Measurements from ENCODE around the gene LDHAL6B. TPM values are rescaled to one million over a fixed set of nuclear protein-coding genes. Genes with fewer than 3 reads are reported as not detected.
"Not testable (repeated sequence)": the region's sequence is repeated elsewhere in the genome, so short reads cannot be mapped to it uniquely, and the experiment has no call there.

LDHAL6B gene
- polyA plus RNA-seq (ENCODE audit: insufficient read length in 3 of 3): under 1 TPM; 0.10 to 0.19 (median 0.11) TPM

DNA sequence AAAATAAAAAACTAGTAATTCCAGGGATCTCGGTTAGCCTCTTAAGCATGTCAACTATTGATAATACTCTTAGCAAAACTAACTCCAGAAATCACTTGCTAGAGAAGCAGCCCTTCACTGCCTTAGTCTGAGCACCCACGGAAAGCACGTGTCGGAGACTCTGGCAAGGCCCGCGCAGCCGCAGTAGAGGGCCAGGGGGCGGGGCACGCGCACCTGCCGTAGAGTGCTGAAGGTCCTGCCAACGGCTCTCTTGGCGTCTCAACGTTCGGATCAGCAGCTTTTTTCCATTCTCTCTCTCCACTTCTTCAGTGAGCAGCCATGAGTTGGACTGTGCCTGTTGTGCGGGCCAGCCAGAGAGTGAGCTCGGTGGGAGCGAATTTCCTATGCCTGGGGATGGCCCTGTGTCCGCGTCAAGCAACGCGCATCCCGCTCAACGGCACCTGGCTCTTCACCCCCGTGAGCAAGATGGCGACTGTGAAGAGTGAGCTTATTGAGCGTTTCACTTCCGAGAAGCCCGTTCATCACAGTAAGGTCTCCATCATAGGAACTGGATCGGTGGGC is at the start of gene LDHAL6B:
Gene LDHAL6B (plus strand): TSS at position 221 of the 561 bp plus-strand sequence. CDS start 98 bp downstream, at position 319.
- DNase-seq (ENCODE audit: low read depth in 3 of 3, low spot score in 2 of 3): no peak

GRCh38 chr15:59157396-59157795 is 49.2 kb upstream of the LDHAL6B start:
- no peak for DNase-seq (ENCODE audit: low read depth in 3 of 3, low spot score in 2 of 3)

- no peak for DNase-seq (ENCODE audit: low read depth in 3 of 3, low spot score in 2 of 3)
Observed at GRCh38 chr15:59157840-59158700, 48.6 kb upstream of the LDHAL6B start.

DNA sequence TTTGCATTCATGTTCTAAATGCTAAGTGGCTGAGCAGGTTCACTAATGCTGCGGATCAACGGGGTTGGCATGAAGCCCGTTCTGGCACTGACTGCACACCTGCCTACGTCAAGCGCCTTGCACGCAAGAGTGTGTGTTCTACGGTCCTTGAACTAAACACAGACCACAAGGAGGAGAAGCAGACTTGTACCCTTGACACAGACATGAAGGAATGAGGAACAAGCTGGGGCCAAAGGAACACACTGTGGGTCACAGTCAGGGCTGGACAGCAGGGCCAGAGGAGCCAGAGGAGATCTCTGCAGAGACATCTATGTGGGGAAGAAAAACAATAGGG is 48.0 kb upstream of the LDHAL6B start:
- no peak for DNase-seq (ENCODE audit: low read depth in 3 of 3, low spot score in 2 of 3)

DNA sequence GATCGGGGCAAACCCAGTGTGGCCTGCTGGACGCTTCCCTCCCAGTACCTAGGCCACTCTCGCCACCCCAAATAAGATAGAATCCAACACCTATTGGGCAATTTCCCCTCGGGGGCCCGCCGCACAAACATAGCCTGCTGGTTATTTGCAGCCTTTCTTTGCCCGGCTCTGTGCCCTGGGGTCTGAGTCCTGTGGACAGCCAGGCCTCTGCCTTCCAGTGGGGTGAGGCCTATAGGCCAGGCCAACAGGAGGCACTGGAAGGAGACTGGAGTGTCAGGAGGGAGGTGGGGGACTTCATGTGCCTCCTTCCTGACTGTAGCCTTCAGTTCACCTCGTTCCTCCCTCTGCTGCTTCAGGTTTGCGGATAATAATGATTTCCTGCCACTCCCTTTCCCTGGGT is 47.4 kb upstream of the LDHAL6B start:
- DNase-seq (ENCODE audit: low read depth in 3 of 3, low spot score in 2 of 3): no peak

GRCh38 chr15:59160880-59161593 is 45.6 kb upstream of the LDHAL6B start:
- no peak for DNase-seq (ENCODE audit: low read depth in 3 of 3, low spot score in 2 of 3)

- DNase-seq (ENCODE audit: low read depth in 3 of 3, low spot score in 2 of 3): not testable (repeated sequence)
Observed at GRCh38 chr15:59162080-59162479, 44.6 kb upstream of the LDHAL6B start.

DNA sequence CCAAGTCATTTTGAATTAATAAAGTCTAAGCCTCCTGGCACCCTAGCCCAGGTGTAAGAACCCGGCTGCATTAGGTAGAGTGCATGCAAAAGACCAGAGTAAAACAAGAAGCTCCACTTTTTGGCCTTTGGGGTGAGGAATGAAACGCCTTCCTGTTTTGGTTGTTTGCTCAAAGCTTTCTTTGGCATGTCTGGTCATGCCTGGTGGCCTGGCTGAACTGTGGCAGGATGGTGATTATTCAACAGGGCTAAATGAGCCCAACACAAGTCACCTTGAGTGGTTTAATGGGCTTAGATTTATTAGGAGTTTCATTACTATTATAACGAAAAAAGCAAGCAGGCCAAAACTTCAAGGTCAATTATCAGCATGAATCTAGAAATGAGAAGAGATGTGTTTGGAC is 40.9 kb upstream of the LDHAL6B start:
- DNase-seq (ENCODE audit: low read depth in 3 of 3, low spot score in 2 of 3): peak in 1 of 3 donors; percentile 45

- no peak for DNase-seq (ENCODE audit: low read depth in 3 of 3, low spot score in 2 of 3)
Observed at GRCh38 chr15:59166166-59166565, 40.5 kb upstream of the LDHAL6B start.

- DNase-seq (ENCODE audit: low read depth in 3 of 3, low spot score in 2 of 3): no peak
Observed at GRCh38 chr15:59166601-59167265, 39.9 kb upstream of the LDHAL6B start.

DNA sequence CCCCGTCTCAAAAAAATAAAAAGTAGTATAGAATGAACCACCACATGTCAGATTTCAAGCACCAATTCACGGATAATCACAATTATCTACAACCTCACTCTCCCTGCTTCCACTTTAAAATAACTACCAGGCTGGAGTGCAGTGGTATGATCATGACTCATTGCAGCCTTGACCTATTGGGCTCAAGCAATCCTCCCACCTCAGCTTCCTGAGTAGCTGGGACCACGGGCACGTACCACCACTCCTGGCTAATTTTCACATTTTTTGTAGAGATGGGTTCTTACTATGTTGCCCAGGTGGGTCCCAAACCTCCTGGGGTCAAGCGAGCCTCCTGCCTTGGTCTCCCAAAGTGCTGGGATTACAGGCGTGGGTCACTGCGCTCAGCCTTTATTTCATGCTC is 38.1 kb upstream of the LDHAL6B start:
- DNase-seq (ENCODE audit: low read depth in 3 of 3, low spot score in 2 of 3): no peak

DNA sequence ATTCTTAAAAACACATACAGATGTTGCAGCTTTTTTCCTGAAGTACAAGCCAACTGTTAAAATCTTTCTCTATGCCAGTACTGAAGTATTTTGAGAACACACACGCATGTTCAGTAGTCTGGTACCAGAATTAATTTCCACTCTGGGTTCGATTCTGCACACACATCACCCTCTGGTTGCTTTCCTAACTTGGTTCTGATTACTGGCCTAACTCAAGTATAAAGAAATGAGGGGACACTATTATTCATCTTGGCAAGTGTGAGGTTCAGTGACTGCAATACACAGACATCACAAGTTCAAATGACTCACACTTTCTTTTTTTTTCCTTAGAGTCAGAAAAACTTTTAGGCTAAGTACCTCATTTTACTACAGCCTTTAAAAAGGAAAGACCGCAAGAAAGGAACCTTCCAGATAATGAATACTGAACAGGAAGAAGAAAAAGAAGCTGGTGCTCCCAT is 37.4 kb upstream of the LDHAL6B start:
- no peak for DNase-seq (ENCODE audit: low read depth in 3 of 3, low spot score in 2 of 3)

- DNase-seq (ENCODE audit: low read depth in 3 of 3, low spot score in 2 of 3): no peak
Observed at GRCh38 chr15:59170295-59171066, 36.2 kb upstream of the LDHAL6B start.

- DNase-seq (ENCODE audit: low read depth in 3 of 3, low spot score in 2 of 3): no peak
Observed at GRCh38 chr15:59171067-59171397, 35.6 kb upstream of the LDHAL6B start.

DNA sequence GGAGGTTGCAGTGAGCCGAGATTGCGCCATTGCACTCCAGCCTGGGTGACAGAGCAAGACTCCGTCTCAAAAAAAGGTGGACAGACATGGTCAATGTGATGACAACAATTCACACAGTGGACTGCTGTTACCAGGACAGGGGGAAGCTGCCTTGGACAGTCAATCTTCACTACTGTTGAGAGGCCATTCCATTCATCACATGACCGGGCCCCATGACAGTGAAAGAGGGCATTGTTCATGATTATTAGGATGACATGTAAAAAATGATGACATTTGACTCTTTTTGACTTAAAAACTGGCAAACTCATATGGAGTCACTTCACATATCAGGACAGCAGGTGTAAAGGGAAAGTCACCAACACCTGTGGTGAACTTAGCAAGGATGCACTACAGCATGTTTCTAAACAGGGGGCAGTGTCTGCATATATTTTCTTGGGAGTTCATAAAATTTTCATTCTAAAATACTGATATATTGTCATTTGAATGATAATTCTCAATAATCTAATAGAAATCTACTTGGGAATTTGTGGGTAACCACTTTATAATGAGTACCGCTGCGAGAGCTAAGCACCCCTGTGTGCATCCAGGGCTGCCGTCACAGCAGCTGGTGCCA is 34.2 kb upstream of the LDHAL6B start:
- DNase-seq (ENCODE audit: low read depth in 3 of 3, low spot score in 2 of 3): no peak

- DNase-seq (ENCODE audit: low read depth in 3 of 3, low spot score in 2 of 3): no peak
Observed at GRCh38 chr15:59173194-59173593, 33.4 kb upstream of the LDHAL6B start.

DNA sequence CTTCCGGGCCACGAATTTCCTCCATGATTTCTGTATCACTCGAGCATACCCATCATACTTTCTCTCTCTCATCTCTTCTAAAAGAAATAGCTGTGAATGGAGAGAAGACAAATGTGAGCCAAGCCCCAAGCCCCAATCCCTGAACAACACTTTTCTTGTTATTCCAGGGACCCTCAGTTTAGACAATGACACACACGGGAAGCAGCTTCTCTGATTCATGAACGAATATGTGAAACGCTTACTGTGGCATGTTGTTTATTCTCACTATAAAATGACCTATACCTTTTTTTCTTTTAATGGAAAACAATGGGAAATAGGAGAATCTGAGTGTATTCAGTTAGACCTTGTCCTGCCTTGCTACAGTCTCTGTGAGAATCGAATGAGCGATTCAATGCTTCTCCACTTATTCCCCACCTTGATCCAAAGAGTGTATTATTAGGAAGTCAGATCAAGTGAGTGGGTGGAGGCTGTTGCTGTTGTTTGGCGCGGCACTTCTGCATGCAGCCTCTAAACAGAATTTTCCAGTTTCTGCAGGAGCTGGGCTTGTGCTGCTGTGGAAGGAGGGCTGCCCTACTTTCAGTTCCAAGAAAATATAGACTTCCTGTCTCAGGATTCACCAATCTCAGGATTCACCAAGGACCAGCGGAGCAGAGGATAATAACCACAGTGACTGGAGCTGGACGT is 32.4 kb upstream of the LDHAL6B start:
- DNase-seq (ENCODE audit: low read depth in 3 of 3, low spot score in 2 of 3): no peak

GRCh38 chr15:59174835-59175831 is 31.5 kb upstream of the LDHAL6B start:
- no peak for DNase-seq (ENCODE audit: low read depth in 3 of 3, low spot score in 2 of 3)

All from right renal cortex interstitium (tissue), 3 donors.